Astrocyte of the cerebellum (primary cell): ENCODE data around the gene TBC1D5.

Experiments
- DNase-seq: peaks from one replicate; pipeline ENCODE4 v3.0.0-alpha.2; 2011; ENCODE audit warnings: low read depth
- H3K4me3 ChIP-seq: 2 replicates; pipeline ENCODE4 v1.5.1; 2011; ENCODE audit warnings: mild to moderate bottlenecking, low read depth, low read length, moderate library complexity
- CTCF ChIP-seq: IDR thresholded peaks from 2 replicates; pipeline ENCODE4 v1.5.1; 2012; ENCODE audit warnings: low read length, low read depth, moderate library complexity, mild to moderate bottlenecking; ENCODE audit errors: missing control alignments
- in situ Hi-C: cut with HindIII; loops from 2 replicates; pipeline ENCODE4 v1.10.0; 2017; ENCODE audit warnings: low sequenced_read_pairs

TBC1D5 gene

GRCh38 chr3:17481116-17481515, 261.3 kb downstream of the TBC1D5 start:
- no peak overlapping the region for H3K4me3 ChIP-seq
- in situ Hi-C loops, result no loop called here
- no peak for TF ChIP-seq CTCF
- DNase-seq, result no peak

GRCh38 chr3:17479681-17480405, 262.6 kb downstream of the TBC1D5 start:
- in situ Hi-C loops, result no loop called here
- no peak overlapping the region for H3K4me3 ChIP-seq
- DNase-seq, result no peak
- no peak for TF ChIP-seq CTCF

- no peak for TF ChIP-seq CTCF
- in situ Hi-C loops, result no loop called here
- no peak for DNase-seq
- no peak overlapping the region for H3K4me3 ChIP-seq
Measured at GRCh38 chr3:17478673-17479072, 263.8 kb downstream of the TBC1D5 start.

- no peak for TF ChIP-seq CTCF
- no peak overlapping the region for H3K4me3 ChIP-seq
- DNase-seq, result peak; percentile 22
- in situ Hi-C loops, result no loop called here
Measured at GRCh38 chr3:17473761-17474160, 268.7 kb downstream of the TBC1D5 start.

GRCh38 chr3:17469954-17470353, 272.5 kb downstream of the TBC1D5 start:
- in situ Hi-C loops, result no loop called here
- DNase-seq, result no peak
- TF ChIP-seq CTCF, result no peak
- no peak overlapping the region for H3K4me3 ChIP-seq

GRCh38 chr3:17469520-17469919, 272.9 kb downstream of the TBC1D5 start:
- no peak for TF ChIP-seq CTCF
- H3K4me3 ChIP-seq, result no peak overlapping the region
- in situ Hi-C loops, result no loop called here
- DNase-seq, result peak; percentile 6
